H1 (cell line): ENCODE data around the gene GATD1.

ENCODE experiments used
- EGR1 ChIP-seq: IDR thresholded peaks from 2 replicates; pipeline ENCODE4 v1.6.1; 2011; ENCODE audit warnings: low read depth, low read length, borderline replicate concordance
- EP300 ChIP-seq, 2 experiments: IDR thresholded peaks; 1 replicate in 1 of 2; 2 replicates in 1 of 2; pipeline ENCODE4 v1.6.1; 2011 to 2012; ENCODE audit warnings: low read depth in 2 of 2, low read length in 2 of 2, mild to moderate bottlenecking in 2 of 2, borderline replicate concordance in 1 of 2, inconsistent platforms in 1 of 2, moderate library complexity in 1 of 2
- JUN ChIP-seq: IDR thresholded peaks from 2 replicates; pipeline ENCODE4 v1.6.1; 2011; ENCODE audit warnings: low read depth, mild to moderate bottlenecking, improper control_type of control experiment, low read length
- POLR2A ChIP-seq, 2 experiments: IDR thresholded peaks; 1 replicate in 1 of 2; 2 replicates in 1 of 2; pipeline ENCODE4 v1.6.1; 2011; ENCODE audit warnings: low read depth in 2 of 2, low read length in 2 of 2, mild to moderate bottlenecking in 2 of 2; ENCODE audit errors: control extremely low read depth in 1 of 2
- POLR2AphosphoS5 ChIP-seq: IDR thresholded peaks from 2 replicates; pipeline ENCODE4 v1.6.1; 2011; ENCODE audit warnings: low read depth, low read length
- RBBP5 ChIP-seq: IDR thresholded peaks from 2 replicates; pipeline ENCODE4 v1.7.1; 2012; ENCODE audit warnings: low read depth, mild to moderate bottlenecking, inconsistent platforms, low read length, moderate library complexity, borderline replicate concordance
- SP2 ChIP-seq: IDR thresholded peaks from 2 replicates; pipeline ENCODE4 v1.6.1; 2012; ENCODE audit warnings: mild to moderate bottlenecking, low read length, inconsistent platforms
- SUZ12 ChIP-seq: fragments of 200-600 bp; sonication (generic); IDR thresholded peaks from 2 replicates; pipeline ENCODE4 v1.6.1; 2012; ENCODE audit warnings: mild to moderate bottlenecking, inconsistent platforms, low read length, moderate library complexity, mixed read lengths
- TF ChIP-seq, protein P1 (sequence below), 3 experiments: IDR thresholded peaks; 1 replicate in 2 of 3; 2 replicates in 1 of 3; pipeline versions ENCODE4 v1.5.1 to v1.6.1; 2011; ENCODE audit warnings: low read length in 3 of 3, mild to moderate bottlenecking in 3 of 3, inconsistent platforms in 2 of 3, low read depth in 1 of 3, moderate library complexity in 1 of 3; ENCODE audit not compliant: insufficient read depth in 1 of 3; ENCODE audit errors: control extremely low read depth in 1 of 3
- TF ChIP-seq, protein P2 (sequence below): IDR thresholded peaks from 2 replicates; pipeline ENCODE4 v1.6.1; 2012; ENCODE audit warnings: inconsistent platforms

GRCh38 chr11:724778-725386 lies 52.4 kb downstream of the GATD1 start:
- TF ChIP-seq POLR2AphosphoS5 (no peak), JUN (no peak), SUZ12 (no peak), RBBP5 (no peak), EGR1 (no peak), POLR2A (IDR thresholded peaks at IDR 0.05; ENCODE audit: control extremely low read depth in 1 of 2, low read depth in 2 of 2, low read length in 2 of 2) (no peak), EP300 (IDR thresholded peaks at IDR 0.05; ENCODE audit: borderline replicate concordance in 1 of 2, low read depth in 2 of 2, low read length in 2 of 2) (no peak), SP2 (no peak)
- TF ChIP-seq, protein P1, sequence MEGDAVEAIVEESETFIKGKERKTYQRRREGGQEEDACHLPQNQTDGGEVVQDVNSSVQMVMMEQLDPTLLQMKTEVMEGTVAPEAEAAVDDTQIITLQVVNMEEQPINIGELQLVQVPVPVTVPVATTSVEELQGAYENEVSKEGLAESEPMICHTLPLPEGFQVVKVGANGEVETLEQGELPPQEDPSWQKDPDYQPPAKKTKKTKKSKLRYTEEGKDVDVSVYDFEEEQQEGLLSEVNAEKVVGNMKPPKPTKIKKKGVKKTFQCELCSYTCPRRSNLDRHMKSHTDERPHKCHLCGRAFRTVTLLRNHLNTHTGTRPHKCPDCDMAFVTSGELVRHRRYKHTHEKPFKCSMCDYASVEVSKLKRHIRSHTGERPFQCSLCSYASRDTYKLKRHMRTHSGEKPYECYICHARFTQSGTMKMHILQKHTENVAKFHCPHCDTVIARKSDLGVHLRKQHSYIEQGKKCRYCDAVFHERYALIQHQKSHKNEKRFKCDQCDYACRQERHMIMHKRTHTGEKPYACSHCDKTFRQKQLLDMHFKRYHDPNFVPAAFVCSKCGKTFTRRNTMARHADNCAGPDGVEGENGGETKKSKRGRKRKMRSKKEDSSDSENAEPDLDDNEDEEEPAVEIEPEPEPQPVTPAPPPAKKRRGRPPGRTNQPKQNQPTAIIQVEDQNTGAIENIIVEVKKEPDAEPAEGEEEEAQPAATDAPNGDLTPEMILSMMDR (IDR thresholded peaks at IDR 0.05; ENCODE audit: control extremely low read depth in 1 of 3, insufficient read depth in 1 of 3, low read depth in 1 of 3, low read length in 3 of 3), result no peak
- TF ChIP-seq, protein P2, sequence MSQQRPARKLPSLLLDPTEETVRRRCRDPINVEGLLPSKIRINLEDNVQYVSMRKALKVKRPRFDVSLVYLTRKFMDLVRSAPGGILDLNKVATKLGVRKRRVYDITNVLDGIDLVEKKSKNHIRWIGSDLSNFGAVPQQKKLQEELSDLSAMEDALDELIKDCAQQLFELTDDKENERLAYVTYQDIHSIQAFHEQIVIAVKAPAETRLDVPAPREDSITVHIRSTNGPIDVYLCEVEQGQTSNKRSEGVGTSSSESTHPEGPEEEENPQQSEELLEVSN, result no peak
